CD4-positive, alpha-beta T cell treated with Interleukin-6 for 4 hours (primary cell): Measurements from ENCODE around the gene OPA3.
"Not testable (repeated sequence)": the region's sequence is repeated elsewhere in the genome, so short reads cannot be mapped to it uniquely, and the experiment has no call there.

ENCODE experiments used
- DNase-seq: peaks from one replicate; pipeline ENCODE4 v3.0.0-alpha.2; 2020; ENCODE audit warnings: mixed read lengths

Gene OPA3

DNA sequence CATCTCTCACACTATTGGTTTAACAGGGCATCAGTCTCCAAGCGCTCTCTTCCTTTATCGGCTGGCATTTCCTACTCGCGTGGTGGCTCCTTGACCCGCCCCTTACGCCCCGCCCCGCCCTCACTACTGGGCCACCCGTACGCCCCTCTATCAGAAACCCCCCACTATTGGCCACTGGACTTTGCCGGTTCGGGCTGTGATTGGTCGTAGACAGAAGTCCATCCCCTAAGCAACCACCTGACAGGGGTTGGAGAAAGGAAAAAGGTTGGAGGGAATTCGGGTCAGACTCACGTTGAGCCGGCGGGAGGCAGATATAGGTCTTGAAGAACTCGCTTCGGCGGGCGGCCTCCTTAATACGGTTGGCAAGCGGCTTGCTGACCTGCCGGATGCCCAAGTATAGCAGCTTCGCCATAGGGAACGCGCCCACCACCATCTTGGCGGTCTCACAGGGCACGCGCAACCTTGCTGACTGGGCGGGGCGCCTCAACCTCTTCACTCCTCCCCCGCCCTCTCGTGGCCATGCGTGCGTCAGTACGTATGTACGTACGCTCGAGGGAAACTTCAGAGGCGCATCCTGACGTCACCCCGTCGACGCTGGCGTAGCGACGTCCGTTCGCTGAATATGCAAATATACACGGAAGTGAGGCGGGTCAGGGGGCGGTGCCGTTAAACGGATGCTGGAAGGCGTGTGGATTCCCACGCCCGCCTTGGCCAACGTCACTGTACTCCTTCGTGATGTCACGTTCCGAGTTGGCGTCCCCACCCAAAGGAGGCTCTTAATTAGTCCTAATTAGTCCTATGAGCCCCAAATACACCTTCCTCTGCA, at the start of gene OPA3:
TSS of gene OPA3 (minus strand) at position 471 of the 826 bp plus-strand sequence. CDS start at position 433, 38 bp downstream.
- peak; percentile 100 for DNase-seq

DNA sequence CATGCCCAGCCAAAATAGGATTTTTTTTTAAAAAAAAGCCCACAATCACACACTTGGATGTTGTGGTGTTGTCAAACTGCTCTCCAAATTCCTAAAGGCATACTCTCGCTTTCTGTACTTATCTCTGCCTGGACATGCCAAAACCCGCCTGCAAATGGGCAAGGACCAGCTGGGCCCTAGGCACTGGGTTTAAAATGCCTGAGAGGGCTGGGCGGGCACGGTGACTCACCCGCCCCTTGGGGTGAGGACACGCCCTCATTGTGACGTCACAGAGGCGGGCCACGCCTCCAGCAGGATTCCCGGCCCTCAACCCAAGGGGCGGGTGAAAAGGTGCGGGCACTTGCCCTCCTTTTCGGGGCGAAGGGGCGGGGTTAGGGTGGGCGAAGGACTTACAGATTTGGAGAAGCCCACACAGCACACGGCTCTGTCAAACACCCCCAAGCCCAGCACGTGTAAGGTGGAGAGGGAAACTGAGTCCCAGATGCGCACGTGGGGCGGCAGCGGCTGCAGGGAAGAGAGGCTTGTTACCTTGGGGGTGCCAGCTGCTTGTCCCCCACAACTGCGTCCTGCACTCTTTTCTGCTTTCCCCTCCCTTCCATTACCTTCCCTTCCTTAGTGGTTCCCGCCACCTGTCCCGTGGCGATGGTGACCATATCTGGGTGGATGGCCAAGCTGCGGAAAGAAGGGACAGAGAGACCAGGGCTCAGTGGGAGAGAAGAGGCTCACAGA, 48.0 kb upstream of the OPA3 start:
- no peak for DNase-seq

DNA sequence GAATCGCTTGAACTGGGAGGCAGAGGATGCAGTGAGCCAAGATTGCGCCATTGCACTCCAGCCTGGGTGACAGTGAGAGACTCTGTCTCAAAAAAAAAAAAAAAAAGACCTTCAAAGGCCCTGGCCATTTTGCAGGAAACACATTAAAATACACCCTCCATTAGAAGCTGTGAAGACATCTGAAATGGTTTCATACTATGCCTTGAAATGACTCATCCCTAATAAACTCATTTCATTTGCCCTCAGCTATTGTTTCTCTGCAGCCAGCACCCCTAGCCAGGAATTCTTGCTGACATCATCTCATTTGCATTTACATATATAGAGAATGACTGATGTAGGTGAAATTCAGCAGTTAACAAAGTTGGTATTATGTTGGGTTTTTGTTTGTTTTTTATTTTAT, 45.9 kb upstream of the OPA3 start:
- DNase-seq: no peak

DNA sequence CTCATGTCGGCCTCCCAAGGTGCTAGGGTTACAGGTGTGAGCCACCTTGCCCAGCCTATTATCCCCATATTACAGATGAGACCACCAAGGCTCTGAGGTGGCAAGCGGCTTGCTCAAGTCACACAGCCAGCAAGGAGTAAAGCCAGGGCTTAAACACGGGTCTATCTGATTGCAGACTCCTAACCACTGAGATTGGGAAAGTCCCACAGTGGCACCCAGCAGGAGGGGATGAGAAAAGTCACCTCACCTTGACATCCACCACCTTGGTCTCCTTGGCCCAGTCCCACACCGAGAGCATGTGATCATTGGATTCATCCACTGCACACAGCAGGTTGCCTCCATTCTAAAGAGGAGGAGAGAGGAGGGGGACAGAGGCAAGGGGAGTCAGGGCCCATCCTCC, 45.1 kb upstream of the OPA3 start:
- no peak for DNase-seq

DNA sequence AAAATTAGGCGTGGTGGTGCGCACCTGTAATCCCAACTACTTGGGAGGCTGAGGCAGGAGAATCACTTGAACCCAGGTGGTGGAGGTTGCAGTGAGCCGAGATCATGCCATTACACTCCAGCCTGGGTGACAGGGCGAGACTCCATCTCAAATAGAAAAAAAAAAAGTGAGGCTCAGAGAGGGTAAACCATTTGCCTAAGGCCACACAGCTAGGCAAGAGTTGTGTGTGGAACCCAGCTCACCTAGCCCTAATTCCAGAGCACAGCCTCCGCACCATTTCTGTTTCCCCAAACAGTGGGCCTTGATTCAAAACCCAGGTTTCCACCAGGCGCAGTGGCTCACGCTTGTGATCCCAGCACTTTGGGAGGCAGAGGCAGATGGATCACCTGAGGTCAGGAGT, 43.6 kb upstream of the OPA3 start:
- not testable (repeated sequence) for DNase-seq

DNA sequence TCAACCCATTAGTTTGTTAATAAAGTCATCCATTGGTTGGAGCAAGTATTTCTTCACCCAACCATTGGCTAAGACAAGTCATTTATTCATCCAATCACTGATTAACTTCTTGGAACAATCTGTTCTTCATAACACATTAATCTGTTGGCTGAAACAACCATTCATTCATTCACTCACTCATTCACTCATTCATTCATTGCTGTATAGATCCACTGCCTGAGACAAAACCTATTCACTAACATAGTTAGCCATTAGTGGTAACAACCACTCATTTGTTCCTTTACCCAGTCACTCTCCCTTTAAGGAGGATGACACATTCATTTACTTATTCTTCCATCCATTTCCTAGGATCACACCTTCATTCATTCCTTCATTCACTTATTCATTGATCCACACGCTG, 39.4 kb upstream of the OPA3 start:
- DNase-seq: no peak

DNA sequence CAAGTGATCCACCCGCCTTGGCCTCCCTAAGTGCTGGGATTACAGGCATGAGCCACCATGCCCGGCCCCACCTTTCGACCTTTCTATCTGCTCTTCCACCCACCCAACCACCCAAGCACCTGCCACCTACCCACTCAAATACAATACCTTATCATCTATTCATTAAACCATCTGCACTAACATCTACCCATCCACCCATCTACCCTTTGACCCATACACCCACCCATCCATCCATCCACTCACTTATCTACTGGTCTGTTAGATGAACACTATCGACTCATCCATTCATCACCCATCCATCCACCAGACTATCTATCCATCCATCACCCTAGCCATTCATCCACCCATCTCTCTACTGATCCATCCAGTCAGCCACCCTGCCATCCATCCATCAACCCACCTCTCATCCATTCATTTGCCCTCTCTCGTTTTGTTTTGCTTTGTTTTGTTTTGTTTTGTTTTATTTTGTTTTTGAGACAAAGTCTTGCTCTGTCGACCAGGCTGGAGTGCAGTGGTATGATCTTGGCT, 37.4 kb upstream of the OPA3 start:
- no peak for DNase-seq

DNA sequence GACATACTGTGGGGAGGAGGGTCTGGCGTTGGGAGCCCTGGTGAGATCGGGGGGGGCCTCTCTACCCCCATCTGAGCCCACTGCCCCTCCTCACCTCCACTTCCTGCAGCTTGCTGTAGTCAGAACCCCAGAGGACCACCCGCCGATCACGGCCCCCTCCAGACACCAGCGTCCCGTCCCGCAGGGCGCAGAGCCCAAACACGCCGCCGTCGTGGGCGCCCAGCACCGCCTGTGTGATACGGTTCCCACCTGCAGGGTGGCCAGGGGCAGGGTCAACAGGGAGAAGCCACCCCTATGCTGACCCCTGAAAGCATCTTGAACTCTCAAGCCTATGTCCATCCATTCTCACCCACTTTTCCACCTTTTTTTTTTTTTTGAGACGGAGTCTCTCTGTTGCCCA, 36.8 kb upstream of the OPA3 start:
- no peak for DNase-seq

DNA sequence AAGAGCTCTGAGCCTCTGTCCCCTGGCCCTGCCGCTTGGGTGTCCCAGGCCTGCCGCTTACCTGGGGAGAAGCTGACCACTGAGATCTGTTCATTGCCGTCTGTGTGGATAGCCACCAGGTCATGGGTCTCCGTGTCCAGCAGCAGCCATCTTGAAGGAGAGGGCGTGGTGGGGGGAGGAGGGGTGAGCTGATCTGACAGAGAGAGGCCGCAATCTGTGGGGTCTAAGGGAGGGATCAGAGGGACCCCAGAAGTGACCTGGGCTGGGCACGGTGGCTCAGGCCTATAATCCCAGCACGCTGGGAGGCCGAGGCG, 32.1 kb upstream of the OPA3 start:
- no peak for DNase-seq

DNA sequence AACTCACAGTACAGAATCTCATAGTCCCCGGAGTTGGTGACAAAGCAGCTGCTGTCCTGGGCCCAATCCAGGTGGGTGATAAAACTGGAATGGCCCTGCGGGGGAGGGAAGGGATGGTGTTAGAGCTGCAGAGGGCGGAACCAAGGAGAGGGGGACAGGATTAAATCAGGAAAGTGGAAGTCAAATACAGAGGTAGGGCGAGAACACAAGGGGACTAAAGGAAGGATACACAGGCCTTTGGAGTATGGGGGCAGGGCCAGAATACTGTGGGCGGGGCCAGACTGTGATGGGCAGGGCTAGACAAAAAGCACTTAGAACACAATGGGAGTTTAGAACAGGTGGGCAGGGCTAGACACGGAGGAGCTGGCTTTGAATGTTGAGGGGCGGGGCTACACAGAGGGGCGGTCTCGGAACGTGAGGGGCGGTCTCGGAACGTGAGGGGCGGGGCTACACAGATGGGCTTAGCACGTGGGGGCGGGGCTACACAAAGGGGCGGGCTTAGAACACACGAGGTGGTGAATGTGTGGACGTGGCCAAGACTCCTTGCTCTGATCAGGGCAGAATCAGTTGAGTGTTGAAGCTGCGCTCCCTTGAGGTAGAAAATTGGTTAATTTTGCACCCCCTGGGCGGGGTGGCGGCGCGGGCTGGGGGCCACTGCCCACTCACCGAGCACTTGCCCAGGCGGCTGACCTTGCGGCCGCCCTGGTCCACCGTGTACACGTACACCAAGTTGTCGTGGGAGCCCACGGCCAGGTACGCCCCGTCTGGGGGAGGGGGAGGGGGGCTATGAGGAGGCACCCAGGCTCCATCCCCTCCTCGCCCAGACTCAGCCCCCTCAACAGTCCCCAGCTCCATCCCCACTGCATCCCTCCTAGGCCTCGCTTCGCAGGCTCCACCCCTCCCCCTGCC, 31.4 kb upstream of the OPA3 start:
- peak; percentile 60 for DNase-seq

DNA sequence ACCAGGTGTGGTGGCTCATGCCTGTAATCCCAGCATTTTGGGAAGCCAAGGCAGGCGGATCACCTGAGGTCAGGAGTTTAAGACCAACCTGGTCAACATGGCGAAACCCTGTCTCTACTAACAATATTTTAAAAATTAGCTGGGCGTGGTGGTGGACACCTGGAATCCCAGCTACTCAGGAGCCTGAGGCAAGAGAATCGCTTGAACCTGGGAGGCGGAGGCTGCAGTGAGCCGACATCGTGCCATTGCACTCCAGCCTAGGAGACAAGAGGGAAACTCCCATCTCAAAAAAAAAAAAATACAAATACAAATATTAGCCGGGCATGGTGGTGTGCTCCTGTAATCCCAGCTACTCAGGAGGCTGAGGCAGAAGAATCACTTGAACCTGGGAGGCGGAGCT, 30.5 kb upstream of the OPA3 start:
- DNase-seq: not testable (repeated sequence)

DNA sequence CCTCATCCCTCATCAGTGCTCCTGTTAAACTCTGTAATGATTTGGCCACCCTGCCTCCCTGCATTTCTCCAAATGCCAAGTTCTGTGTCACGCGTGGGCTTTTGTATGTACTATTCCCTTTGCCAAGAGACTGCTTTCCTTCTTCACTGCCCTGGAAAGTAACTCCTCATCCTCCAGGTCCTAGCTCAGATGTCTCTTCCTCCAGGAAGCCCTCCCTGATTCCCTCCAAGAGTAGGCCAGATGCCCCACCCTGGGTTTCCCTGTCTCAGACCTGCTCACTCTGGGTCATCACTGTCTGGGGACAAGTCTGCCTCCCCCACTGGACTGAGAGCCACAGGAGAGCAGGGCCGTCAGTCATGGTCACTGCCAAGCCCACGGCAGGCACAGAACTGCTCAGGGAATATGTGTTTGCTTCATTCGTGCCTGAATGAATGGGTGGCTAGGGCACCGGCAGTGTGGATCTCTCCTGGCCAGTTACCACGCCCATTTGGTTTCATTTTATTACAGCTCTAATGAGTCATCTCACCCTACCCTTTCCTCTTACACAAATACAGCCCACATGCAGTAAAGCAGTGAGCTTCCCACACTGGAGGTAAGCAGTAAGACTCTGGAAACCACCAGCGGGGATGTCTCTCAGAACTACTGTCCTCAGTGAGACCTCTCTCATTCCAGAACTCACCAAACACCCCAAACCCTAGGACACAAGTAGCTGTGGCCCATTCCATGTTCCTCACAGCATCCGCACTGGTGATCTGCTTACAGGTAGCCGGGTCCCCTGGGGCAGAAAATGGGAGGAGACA, 29.5 kb upstream of the OPA3 start:
- DNase-seq: peak; percentile 19

DNA sequence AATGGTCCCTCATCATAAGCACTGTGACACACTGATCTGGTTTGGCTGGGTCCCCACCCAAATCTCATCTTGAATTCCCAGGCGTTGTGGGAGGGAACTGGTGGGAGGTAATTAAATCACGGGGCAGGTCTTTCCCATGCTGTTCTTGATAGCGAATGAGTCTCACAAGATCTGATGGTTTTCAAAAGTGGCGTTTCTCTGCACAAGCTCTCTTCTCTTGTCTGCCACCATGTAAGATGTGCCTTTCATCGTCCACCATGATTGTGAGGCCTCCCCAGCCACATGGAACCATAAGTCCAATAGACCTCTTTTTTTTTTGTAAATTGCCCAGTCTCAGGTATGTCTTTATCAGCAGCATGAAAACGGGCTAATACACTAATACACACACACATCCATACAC, 24.3 kb upstream of the OPA3 start:
- no peak for DNase-seq

DNA sequence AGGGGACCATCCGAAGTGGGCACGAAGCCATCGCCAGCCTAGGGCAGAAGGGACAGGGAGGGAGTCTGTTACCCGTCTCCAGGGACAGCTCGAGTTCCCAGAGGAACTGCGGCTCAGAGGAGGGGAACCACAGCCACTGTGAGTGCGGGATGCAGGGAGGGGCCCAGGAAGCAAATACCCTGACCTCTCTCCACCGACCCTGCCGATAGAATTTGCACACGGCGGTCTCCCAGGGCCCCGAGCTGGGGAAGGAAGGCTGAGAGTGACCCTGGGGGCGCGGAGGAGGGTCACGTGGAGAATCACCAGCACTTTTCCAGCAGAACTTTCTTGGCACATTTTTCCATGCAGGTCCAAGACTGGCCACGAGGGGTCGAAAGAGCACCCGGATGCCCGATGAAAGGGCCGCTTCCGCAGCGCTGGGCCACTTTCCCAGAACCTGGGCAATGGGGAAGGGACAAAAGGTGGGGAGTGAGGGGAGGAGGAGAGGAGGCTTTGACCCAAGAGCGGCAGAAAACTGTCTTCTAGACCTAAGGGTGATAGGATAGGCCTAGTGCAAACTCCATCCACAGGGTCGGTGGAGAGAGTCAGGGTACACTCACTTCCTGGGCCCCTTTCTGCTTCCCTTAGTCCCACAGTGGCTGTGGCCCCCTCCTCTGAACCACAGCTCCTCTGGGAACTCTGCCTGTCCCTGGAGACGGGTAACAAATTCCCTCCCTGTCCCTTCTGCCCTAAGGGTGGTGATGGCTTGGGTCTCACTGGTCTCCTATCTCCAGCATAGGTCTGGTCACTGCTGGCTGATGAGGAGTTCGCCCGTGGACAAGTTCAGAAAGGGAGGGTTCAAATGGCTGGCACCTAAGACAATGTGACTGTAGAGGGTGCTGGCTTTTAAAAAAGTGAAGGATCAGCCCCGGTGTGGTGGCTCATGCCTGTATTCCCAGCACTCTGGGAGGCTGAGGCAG, 22.7 kb upstream of the OPA3 start:
- DNase-seq: peak; percentile 65

DNA sequence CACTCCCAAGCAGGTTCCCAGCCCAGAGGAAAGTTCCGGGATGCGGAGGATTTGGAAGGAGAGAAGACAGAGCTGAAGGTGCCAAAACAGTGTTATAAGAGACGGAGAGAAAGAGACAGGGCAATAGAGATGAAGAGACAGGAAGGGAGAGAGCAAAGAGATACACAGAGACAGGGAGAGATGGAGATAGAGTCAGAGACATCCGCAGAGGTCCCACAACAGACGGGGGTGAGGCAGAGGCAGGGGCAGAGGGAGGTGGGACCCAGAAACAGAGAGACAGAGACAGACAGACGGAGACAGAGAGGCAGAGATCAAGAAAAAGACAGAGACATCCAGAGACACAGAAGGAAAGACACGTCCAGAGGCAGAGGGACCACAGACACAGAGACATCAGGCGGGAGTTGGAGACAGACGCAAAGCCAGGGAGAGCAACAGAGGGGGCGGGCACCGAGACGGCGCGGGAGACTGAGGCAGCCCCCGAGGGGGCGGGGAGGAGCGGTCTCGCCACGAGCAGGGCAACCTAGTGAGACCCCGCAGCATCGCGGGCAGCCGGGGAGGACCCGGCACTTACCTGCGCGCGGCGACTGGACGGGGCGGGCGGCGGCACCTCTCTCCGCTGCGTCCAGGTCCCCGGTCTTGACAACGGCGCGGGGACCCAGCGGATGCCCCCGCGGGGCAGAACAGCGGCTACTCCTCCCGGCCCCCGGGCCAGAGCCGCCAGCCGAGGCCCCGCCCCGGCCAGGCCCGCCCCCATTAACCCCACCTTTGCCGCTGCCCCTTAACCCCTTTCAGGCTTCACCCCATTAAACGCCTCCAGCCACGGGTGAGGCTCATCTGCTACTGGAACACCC, 17.1 kb upstream of the OPA3 start, which contains the start of gene GPR4:
TSS of gene GPR4 (minus strand) at position 689 of the 851 bp plus-strand sequence. CDS start 10,346 bp downstream, outside the sequence.
- no peak for DNase-seq

DNA sequence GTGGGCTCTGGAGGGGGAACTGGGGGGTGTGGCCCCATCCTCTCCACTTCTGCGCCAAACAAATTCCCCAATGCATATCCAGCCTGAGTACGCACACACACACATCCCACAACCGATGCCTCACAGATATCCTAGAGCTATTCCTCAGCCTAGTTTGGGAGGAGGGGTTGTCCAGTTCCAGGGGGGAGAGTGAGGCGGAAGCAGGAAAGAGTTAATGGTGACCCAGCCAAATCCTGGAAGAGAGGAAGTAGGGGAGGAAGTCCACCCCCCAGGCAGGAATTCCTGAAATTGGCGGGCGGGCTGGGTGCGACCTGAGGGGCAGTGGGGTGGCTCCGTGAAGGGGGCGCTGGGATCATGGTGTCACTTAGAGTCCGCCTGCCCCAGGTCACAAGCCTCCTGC, 16.5 kb upstream of the OPA3 start:
- no peak for DNase-seq

DNA sequence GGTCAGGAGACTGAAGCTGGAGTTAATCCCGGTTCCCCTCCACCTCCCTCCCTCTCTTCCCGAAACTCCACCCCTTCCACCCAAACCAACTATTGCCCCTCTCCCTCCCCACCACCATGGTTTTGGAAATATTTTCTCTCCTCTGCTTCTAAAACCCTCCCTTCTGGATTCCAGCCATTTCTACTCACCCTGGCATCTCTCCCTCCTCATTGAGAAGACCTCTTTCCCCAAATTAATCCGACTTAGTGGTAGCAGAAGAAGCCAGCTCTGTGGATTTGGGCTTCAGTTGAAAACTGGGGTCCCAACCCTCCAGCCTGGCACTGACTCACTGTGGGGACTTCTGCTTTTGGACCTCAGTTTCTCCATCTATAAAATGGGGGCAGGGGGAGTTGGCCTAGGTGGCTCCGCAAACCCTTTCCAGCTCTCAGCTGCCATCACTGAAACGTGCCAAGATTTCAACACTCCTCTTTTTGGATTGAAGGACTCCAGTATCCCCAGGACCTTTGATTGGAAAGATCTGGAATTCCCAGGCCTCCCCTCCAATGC, 15.8 kb upstream of the OPA3 start:
- DNase-seq: no peak

DNA sequence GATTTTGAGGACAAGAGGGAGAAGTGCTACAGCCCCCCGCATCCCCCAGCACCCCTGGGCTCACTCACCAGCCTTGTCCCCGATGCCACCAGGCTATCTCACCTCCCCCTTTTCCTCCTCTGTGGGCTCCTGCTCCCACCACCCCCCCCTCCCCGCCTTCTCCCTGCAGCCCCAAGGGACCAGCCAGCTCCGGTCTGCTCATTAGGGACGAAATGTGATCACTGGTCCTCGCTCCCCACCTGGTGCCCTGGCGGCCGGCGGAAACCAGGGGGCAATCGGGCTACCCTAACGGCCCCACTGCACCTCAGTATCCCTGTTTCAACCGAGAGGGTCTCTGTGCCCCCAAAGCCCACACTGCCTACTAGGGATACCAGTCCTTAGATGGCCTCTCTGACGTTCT, 14.7 kb upstream of the OPA3 start:
- no peak for DNase-seq

DNA sequence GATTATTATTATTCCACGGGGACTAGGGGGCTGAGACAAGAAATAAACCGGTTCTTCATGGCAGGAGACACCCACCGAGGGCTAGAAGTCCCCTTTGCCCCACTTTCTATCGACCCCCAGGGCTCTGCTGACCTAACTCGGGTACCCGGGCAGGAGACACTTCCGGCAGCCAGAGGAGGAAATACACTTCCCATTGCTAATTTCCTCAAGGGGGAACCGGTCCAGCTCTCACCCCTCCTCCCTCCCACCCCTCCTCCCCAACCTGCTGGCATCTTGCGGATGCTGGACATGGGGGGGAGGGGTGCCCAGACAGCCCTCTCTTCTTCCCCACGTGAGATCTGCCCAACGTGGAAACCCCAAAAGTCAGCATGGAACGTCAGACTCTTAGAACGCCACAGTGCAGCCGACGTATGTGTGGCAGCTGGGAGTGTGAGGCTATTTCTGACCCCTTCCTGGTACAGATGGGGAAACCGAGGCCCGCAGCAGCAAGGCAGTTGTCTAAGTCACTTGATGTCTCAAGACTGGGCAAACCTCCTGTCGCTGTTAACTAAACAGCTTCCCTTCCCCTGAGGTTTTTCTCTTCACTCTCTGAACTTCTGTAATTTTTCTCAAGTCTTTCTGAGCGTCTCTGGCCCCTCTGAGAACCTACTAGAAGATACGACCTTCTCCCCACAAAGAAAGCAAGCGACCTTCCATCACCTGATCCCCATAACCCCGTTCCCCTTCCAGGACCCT, 13.8 kb upstream of the OPA3 start:
- no peak for DNase-seq
